ENCODE results near the gene JPT2. TPM values are rescaled to one million over a fixed set of nuclear protein-coding genes. Genes with fewer than 3 reads are reported as not detected.

Gene JPT2
- total and polyA plus RNA-seq, 10 of the 15 experiments (the other 5 are each of a cell fraction or from before 2014, with no cell fraction given), result 11.7 to 78.4 (median 48.4) TPM

- intact Hi-C loops (cut with micrococcal nuclease; ENCODE audit: unreplicated experiment) (no loop called here), in situ Hi-C loops (cut with MboI) (no loop called here)
- Histone ChIP-seq H3K4me2 (ENCODE audit: control insufficient read depth, insufficient read depth) (no peak overlapping the region), H3K27me3 (replicated peaks in 1 of 2; ENCODE audit: control insufficient read depth in 2 of 2, insufficient read depth in 2 of 2, low read length in 1 of 2) (no peaks in the 10 kb centered on the region), H2AFZ (ENCODE audit: control insufficient read depth, low read depth, low read length) (no peak overlapping the region), H3K4me1 (ENCODE audit: control insufficient read depth, insufficient read depth, low read length) (no peaks in the 10 kb centered on the region), H3K4me3 (no peak overlapping the region), H4K20me1 (ENCODE audit: control insufficient read depth, insufficient read depth) (no peaks in the 10 kb centered on the region), H3K9me3 (replicated peaks; ENCODE audit: control insufficient read depth, insufficient read depth, low read length) (no peaks in the 10 kb centered on the region), H3K36me3 (ENCODE audit: control insufficient read depth in 2 of 2, insufficient read depth in 2 of 2, low read length in 1 of 2) (peaks cover 3 to 20% of the 10 kb centered on the region in 2 experiments; a peak in 3 of 4 replicates), H3K9ac (ENCODE audit: control insufficient read depth, insufficient read depth, low read length) (no peak overlapping the region), H3K79me2 (ENCODE audit: control insufficient read depth, insufficient read depth, low read length) (no peaks in the 10 kb centered on the region), H3K27ac (ENCODE audit: control insufficient read depth, insufficient read depth) (no peak overlapping the region)
- WGBS (ENCODE audit: insufficient coverage, insufficient replicate concordance, low lambda C conversion rate, missing lambda C conversion rate), result 85% methylated on average over 19 of the region's 24 CpGs
- no peak for DNase-seq (ENCODE audit: low read depth, low spot score)
- POLR2A ChIA-PET, result no interaction called here
- no peak for TF ChIP-seq CTCF (IDR thresholded peaks at IDR 0.05 in 2 of 3, conservative IDR thresholded peaks at IDR 0.05 in 1 of 3; ENCODE audit: control insufficient read depth in 2 of 3, extremely low read depth in 1 of 3, insufficient read depth in 1 of 3, low read depth in 3 of 3, low read length in 3 of 3)
- peak; percentile 5; the same call in 1 of the 2 replicates for TF ChIP-seq POLR2A (IDR thresholded peaks at IDR 0.05; ENCODE audit: low read depth, low read length)
- SMC1A ChIA-PET (ENCODE audit: uncharacterized antibody, unreplicated experiment), result no interaction called here
- ATAC-seq, result no peak
- BruUV-seq (replicated peaks), result no TSS peak
- CTCF ChIA-PET, result interaction anchor here (0.5 kb wide), 1 partner anchor 199 kb away, joined by 3 read pairs; no protein-coding TSS in a partner anchor
- FAIRE-seq, result no peak
- RAD21 ChIA-PET (ENCODE audit: unreplicated experiment), result no interaction called here
Measured at GRCh38 chr16:1656808-1657617, 21.1 kb upstream of the JPT2 start.

GRCh38 chr16:1657841-1658240 is 20.2 kb upstream of the JPT2 start:
- intact Hi-C loops (cut with micrococcal nuclease; ENCODE audit: unreplicated experiment) (no loop called here), in situ Hi-C loops (cut with MboI) (no loop called here)
- H3K27me3 ChIP-seq (replicated peaks in 1 of 2; ENCODE audit: control insufficient read depth in 2 of 2, insufficient read depth in 2 of 2, low read length in 1 of 2), result no peaks in the 10 kb centered on the region
- no peaks in the 10 kb centered on the region for H3K9me3 ChIP-seq (replicated peaks; ENCODE audit: control insufficient read depth, insufficient read depth, low read length)
- WGBS (ENCODE audit: insufficient coverage, insufficient replicate concordance, low lambda C conversion rate, missing lambda C conversion rate), result 97% methylated on average over 13 of the region's 13 CpGs
- no peaks in the 10 kb centered on the region for H3K4me1 ChIP-seq (ENCODE audit: control insufficient read depth, insufficient read depth, low read length)
- ChIA-PET CTCF (interaction anchor here (0.5 kb wide), 1 partner anchor 199 kb away, joined by 3 read pairs; no protein-coding TSS in a partner anchor), POLR2A (no interaction called here), SMC1A (ENCODE audit: uncharacterized antibody, unreplicated experiment) (no interaction called here), RAD21 (ENCODE audit: unreplicated experiment) (no interaction called here)
- BruUV-seq (replicated peaks), result no TSS peak
- no peak overlapping the region for H3K9ac ChIP-seq (ENCODE audit: control insufficient read depth, insufficient read depth, low read length)
- peaks cover 5 to 17% of the 10 kb centered on the region in 2 experiments; a peak in 3 of 4 replicates for H3K36me3 ChIP-seq (ENCODE audit: control insufficient read depth in 2 of 2, insufficient read depth in 2 of 2, low read length in 1 of 2)
- H2AFZ ChIP-seq (ENCODE audit: control insufficient read depth, low read depth, low read length), result no peak overlapping the region
- no peak overlapping the region for H3K27ac ChIP-seq (ENCODE audit: control insufficient read depth, insufficient read depth)
- DNase-seq (ENCODE audit: low read depth, low spot score), result no peak
- no peak for ATAC-seq
- H4K20me1 ChIP-seq (ENCODE audit: control insufficient read depth, insufficient read depth), result no peaks in the 10 kb centered on the region
- H3K4me2 ChIP-seq (ENCODE audit: control insufficient read depth, insufficient read depth), result no peak overlapping the region
- H3K4me3 ChIP-seq, result no peak overlapping the region
- TF ChIP-seq RB1 (IDR thresholded peaks at IDR 0.05; ENCODE audit: borderline replicate concordance), result no peak
- no peak for TF ChIP-seq MYC (IDR thresholded peaks at IDR 0.05; ENCODE audit: insufficient read depth, insufficient read length, insufficient replicate concordance, low read length, severe bottlenecking)
- no peak for TF ChIP-seq SRF (IDR thresholded peaks at IDR 0.05; ENCODE audit: low read depth in 2 of 2, low read length in 2 of 2)
- TF ChIP-seq SMAD1 (IDR thresholded peaks at IDR 0.05; ENCODE audit: low read depth, partially characterized antibody), result no peak
- no peak for FAIRE-seq
- no peaks in the 10 kb centered on the region for H3K79me2 ChIP-seq (ENCODE audit: control insufficient read depth, insufficient read depth, low read length)
